Uterus (tissue), 4 donors: Measurements from ENCODE around the gene NCOR1. TPM values are rescaled to one million over a fixed set of nuclear protein-coding genes. Genes with fewer than 3 reads are reported as not detected.

Experiments used
- DNase-seq, 2 donors: peaks; one replicate each; pipeline ENCODE4 v3.0.0-alpha.2; 2019 to 2020
- H3K27ac ChIP-seq, 2 donors: fragments of 200-600 bp; sonication (generic); 1 replicate in 1 of 2; 2 replicates in 1 of 2; pipeline ENCODE4 v1.5.1; 2016 to 2018
- H3K27me3 ChIP-seq, 2 donors: fragments of 200-600 bp; sonication (generic); one replicate each; pipeline ENCODE4 v1.5.1; 2018 to 2019; ENCODE audit warnings: control low read depth in 1 of 2
- H3K36me3 ChIP-seq, 2 donors: fragments of 200-600 bp; sonication (generic); one replicate each; pipeline ENCODE4 v1.5.1; 2019; ENCODE audit warnings: control low read depth in 1 of 2
- H3K4me1 ChIP-seq, 2 donors: fragments of 200-600 bp; sonication (generic); one replicate each; pipeline ENCODE4 v1.5.1; 2018 to 2019; ENCODE audit warnings: control low read depth in 1 of 2
- H3K4me3 ChIP-seq, 2 donors: fragments of 200-600 bp; sonication (generic); 1 replicate in 1 of 2; 2 replicates in 1 of 2; pipeline ENCODE4 v1.5.1; 2018 to 2019; ENCODE audit warnings: mild to moderate bottlenecking in 1 of 2
- H3K9me3 ChIP-seq, 2 donors: fragments of 200-600 bp; sonication (generic); one replicate each; pipeline ENCODE4 v1.5.1; 2019; ENCODE audit warnings: control low read depth in 1 of 2
- CTCF ChIP-seq, 4 experiments: fragments of 200-600 bp in 2 of 4; fragments of 450-650 bp in 2 of 4; sonication (generic) in 2 of 4; IDR thresholded peaks; one replicate each; pipeline ENCODE4 v1.5.1; 2016 to 2019; ENCODE audit warnings: antibody characterized with exemption in 4 of 4, mild to moderate bottlenecking in 2 of 4, moderate library complexity in 1 of 4
- POLR2A ChIP-seq, 2 donors: fragments of 450-650 bp; IDR thresholded peaks; one replicate each; pipeline ENCODE4 v1.6.1; 2016; ENCODE audit warnings: antibody characterized with exemption in 2 of 2, mild to moderate bottlenecking in 1 of 2, moderate library complexity in 1 of 2
- intact Hi-C: fragments of 100-400 bp; cut with DNase I; formaldehyde crosslinking; loops from one replicate; pipeline ENCODE4 v1.15.1; 2023; ENCODE audit warnings: low total_unique reads
- total RNA-seq, 4 donors: library from RNA; depleted of rRNA in 3 of 4; stranded (reverse); fragments of >200 nt in 3 of 4; gene quantifications; one replicate each; pipeline versions ENCODE4 v1.1.0 to v1.2.4, GENCODE V29; 2014 to 2023
- donor health status: DM: yes; HTN: yes; CAD: no.

Gene NCOR1
- total RNA-seq, 4 donors from 2014 or later, result 117 to 195 (median 147) TPM

GRCh38 chr17:16052486-16052885, 162.8 kb downstream of the NCOR1 start:
- H3K36me3 ChIP-seq, result no peaks in the 10 kb centered on the region
- intact Hi-C loops, result no loop called here
- no peaks in the 10 kb centered on the region for H3K4me1 ChIP-seq
- no peaks in the 10 kb centered on the region for H3K27me3 ChIP-seq
- no peak overlapping the region for H3K4me3 ChIP-seq
- peak overlapping the region in 1 of 2 donors; percentile 42 for H3K27ac ChIP-seq
- H3K9me3 ChIP-seq, result no peaks in the 10 kb centered on the region
- DNase-seq, result no peak
- no peak for TF ChIP-seq CTCF (IDR thresholded peaks at IDR 0.05)
- TF ChIP-seq POLR2A (IDR thresholded peaks at IDR 0.05), result no peak

GRCh38 chr17:16050844-16051243, 164.5 kb downstream of the NCOR1 start:
- Histone ChIP-seq H3K27ac (peak overlapping the region in 1 of 2 donors; percentile 49), H3K27me3 (no peaks in the 10 kb centered on the region), H3K9me3 (no peaks in the 10 kb centered on the region), H3K36me3 (no peaks in the 10 kb centered on the region), H3K4me3 (no peak overlapping the region), H3K4me1 (no peaks in the 10 kb centered on the region)
- intact Hi-C loops, result no loop called here
- no peak for DNase-seq
- TF ChIP-seq CTCF (IDR thresholded peaks at IDR 0.05) (no peak), POLR2A (IDR thresholded peaks at IDR 0.05) (no peak)

- H3K4me1 ChIP-seq, result no peaks in the 10 kb centered on the region
- intact Hi-C loops, result no loop called here
- H3K27ac ChIP-seq, result no peak overlapping the region
- TF ChIP-seq POLR2A (IDR thresholded peaks at IDR 0.05) (no peak), CTCF (IDR thresholded peaks at IDR 0.05) (no peak)
- no peaks in the 10 kb centered on the region for H3K36me3 ChIP-seq
- no peaks in the 10 kb centered on the region for H3K27me3 ChIP-seq
- no peaks in the 10 kb centered on the region for H3K9me3 ChIP-seq
- no peak overlapping the region for H3K4me3 ChIP-seq
- no peak for DNase-seq
Observed at GRCh38 chr17:16048811-16049449, 166.4 kb downstream of the NCOR1 start.

GRCh38 chr17:16046966-16047365, 168.4 kb downstream of the NCOR1 start:
- Histone ChIP-seq H3K27me3 (no peaks in the 10 kb centered on the region), H3K4me1 (no peaks in the 10 kb centered on the region), H3K4me3 (no peak overlapping the region), H3K36me3 (no peaks in the 10 kb centered on the region), H3K27ac (no peak overlapping the region), H3K9me3 (no peaks in the 10 kb centered on the region)
- intact Hi-C loops, result no loop called here
- TF ChIP-seq CTCF (IDR thresholded peaks at IDR 0.05), result no peak
- no peak for TF ChIP-seq POLR2A (IDR thresholded peaks at IDR 0.05)
- no peak for DNase-seq

GRCh38 chr17:16044487-16044886, 170.8 kb downstream of the NCOR1 start:
- no peaks in the 10 kb centered on the region for H3K36me3 ChIP-seq
- H3K27me3 ChIP-seq, result no peaks in the 10 kb centered on the region
- no peak for TF ChIP-seq CTCF (IDR thresholded peaks at IDR 0.05)
- no peak for TF ChIP-seq POLR2A (IDR thresholded peaks at IDR 0.05)
- H3K4me3 ChIP-seq, result no peak overlapping the region
- intact Hi-C loops, result no loop called here
- no peak for DNase-seq
- H3K27ac ChIP-seq, result no peak overlapping the region
- H3K4me1 ChIP-seq, result no peaks in the 10 kb centered on the region
- no peaks in the 10 kb centered on the region for H3K9me3 ChIP-seq
